OCI-LY7 (cell line): Measurements from ENCODE around the gene TMEM107. TPM values are rescaled to one million over a fixed set of nuclear protein-coding genes. Genes with fewer than 3 reads are reported as not detected.

Source experiments
- BruUV-seq: library from RNA; stranded (reverse); fragments of 400-500 nt; replicated peaks from 2 replicates; lab custom pipeline; 2021; lab: Mats Ljungman, UMichigan
- CTCF ChIA-PET: fragments of 300-600 bp; sonication (Branson Sonifier 250); formaldehyde crosslinking; loops from one replicate; lab custom pipeline; 2022; ENCODE audit warnings: antibody characterized with exemption; ENCODE audit not compliant: unreplicated experiment; lab: Charles Lee
- POLR2A ChIA-PET: fragments of 300-600 bp; sonication (Branson Sonifier 250); formaldehyde crosslinking; loops from one replicate; lab custom pipeline; 2022; ENCODE audit warnings: antibody characterized with exemption; lab: Charles Lee
- DNase-seq: peaks from one replicate; pipeline ENCODE4 v3.0.0-alpha.2; 2015; ENCODE audit warnings: low spot score
- H2AFZ ChIP-seq: fragments of 200-600 bp; sonication (generic), shearing (Covaris generic); 2 replicates; pipeline ENCODE4 v1.6.1; 2014; ENCODE audit warnings: mild to moderate bottlenecking, antibody characterized with exemption, low read length, moderate library complexity
- H3K27ac ChIP-seq: fragments of 200-600 bp; sonication (generic); 2 replicates; pipeline ENCODE4 v1.5.1; 2014; ENCODE audit warnings: mixed run types, low read depth, mild to moderate bottlenecking, moderate library complexity, low read length, inconsistent platforms; ENCODE audit not compliant: poor library complexity, severe bottlenecking
- H3K36me3 ChIP-seq: fragments of 200-600 bp; sonication (generic); 2 replicates; pipeline ENCODE4 v1.6.1; 2014; ENCODE audit warnings: mild to moderate bottlenecking, antibody characterized with exemption, low read length, moderate library complexity, mixed read lengths; ENCODE audit not compliant: insufficient read depth
- H3K4me1 ChIP-seq: fragments of 200-600 bp; sonication (generic); 2 replicates; pipeline ENCODE4 v1.5.1; 2014; ENCODE audit warnings: mild to moderate bottlenecking, low read length; ENCODE audit not compliant: insufficient read depth, poor library complexity, severe bottlenecking
- H3K4me2 ChIP-seq: fragments of 200-600 bp; sonication (generic); 2 replicates; pipeline ENCODE4 v1.6.1; 2014; ENCODE audit warnings: mild to moderate bottlenecking, low read length
- H3K4me3 ChIP-seq: fragments of 200-600 bp; sonication (generic); 2 replicates; pipeline ENCODE4 v1.5.1; 2014; ENCODE audit warnings: mild to moderate bottlenecking, low read depth, low read length; ENCODE audit not compliant: poor library complexity, severe bottlenecking
- H3K79me2 ChIP-seq: fragments of 200-600 bp; sonication (generic); 2 replicates; pipeline ENCODE4 v1.6.1; 2016; ENCODE audit warnings: low read depth, mild to moderate bottlenecking, low read length, moderate library complexity, mixed read lengths; ENCODE audit not compliant: insufficient read depth
- H3K9me2 ChIP-seq: fragments of 200-600 bp; sonication (generic); 2 replicates; pipeline ENCODE4 v1.6.1; 2016; ENCODE audit warnings: mild to moderate bottlenecking, low read length, mixed read lengths; ENCODE audit not compliant: insufficient read depth
- H3K9me3 ChIP-seq: fragments of 200-600 bp; sonication (generic); 2 replicates; pipeline ENCODE4 v1.6.1; 2014; ENCODE audit warnings: mild to moderate bottlenecking, mixed run types, low read length, mixed read lengths
- H4K20me1 ChIP-seq: fragments of 200-600 bp; sonication (generic); 2 replicates; pipeline ENCODE4 v1.6.1; 2014; ENCODE audit warnings: mild to moderate bottlenecking, antibody characterized with exemption, low read length, moderate library complexity, mixed read lengths; ENCODE audit not compliant: insufficient read depth
- EZH2phosphoT487 ChIP-seq: fragments of 200-600 bp; sonication (generic); IDR thresholded peaks from 2 replicates; pipeline ENCODE4 v1.6.1; 2018; ENCODE audit warnings: low read depth, borderline replicate concordance, mild to moderate bottlenecking, mixed run types, antibody characterized with exemption, low read length, moderate library complexity, mixed read lengths
- intact Hi-C: fragments of 100-400 bp; cut with micrococcal nuclease; formaldehyde crosslinking; loops from one replicate; pipeline ENCODE4 v1.10.0; 2022; ENCODE audit not compliant: unreplicated experiment
- total RNA-seq, 2 experiments: library from RNA; depleted of rRNA in 1 of 2; stranded (reverse); fragments of >200 nt in 1 of 2; shearing (Covaris generic) in 1 of 2; gene quantifications; 2 replicates each; pipeline ENCODE4 v1.2.3, GENCODE V29; 2014 to 2022
- TF ChIP-seq, protein P1 (sequence below): fragments of 200-600 bp; sonication (generic); conservative IDR thresholded peaks from 2 replicates; pipeline ENCODE4 v1.5.1; 2014; ENCODE audit warnings: mild to moderate bottlenecking, antibody characterized with exemption, low read length, moderate library complexity, mixed read lengths

Gene TMEM107
- total RNA-seq, 2 experiments from 2014 or later = 43.9 to 57.0 TPM

DNA sequence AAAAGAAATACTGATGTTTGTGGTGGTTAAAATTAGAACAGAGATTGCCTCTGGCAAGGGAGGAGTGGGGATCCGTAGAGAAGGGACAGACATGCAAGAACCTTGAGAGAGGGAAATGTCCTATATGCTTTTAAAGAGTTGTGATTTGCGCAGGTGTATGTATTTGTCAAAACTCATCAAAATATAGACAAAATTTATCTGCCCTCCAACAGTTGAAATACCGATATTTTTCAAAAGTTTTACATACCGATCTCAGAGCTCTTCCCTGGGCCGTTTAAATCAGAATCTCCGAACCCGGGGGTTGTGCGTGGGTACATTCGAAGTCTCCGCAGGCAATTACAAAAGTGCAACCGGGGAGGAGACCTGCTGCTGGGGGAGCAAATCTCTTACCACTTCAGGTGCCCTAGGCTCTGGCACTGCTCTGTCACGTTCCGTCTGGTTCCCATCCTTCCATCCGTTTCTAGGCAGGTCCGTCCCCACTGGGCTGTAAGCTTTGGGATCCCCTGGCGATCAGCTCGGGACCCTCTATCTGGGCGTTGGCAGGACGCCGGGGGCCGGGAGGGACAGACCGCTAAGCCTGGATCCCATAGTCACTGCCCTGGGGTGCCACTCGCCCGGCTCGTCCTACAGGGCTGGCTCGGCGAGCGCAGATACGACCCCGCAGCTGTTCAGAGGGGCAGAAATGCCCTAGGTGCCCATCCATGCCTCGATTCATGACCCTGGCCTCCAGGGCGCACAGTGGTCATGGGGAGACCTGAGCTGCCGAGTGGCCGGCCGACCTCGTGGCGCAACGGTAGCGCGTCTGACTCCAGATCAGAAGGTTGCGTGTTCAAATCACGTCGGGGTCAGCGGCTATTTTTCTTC, 9.6 kb upstream of the TMEM107 start:
- H3K4me1 ChIP-seq = peaks cover 20% of the 10 kb centered on the region

DNA sequence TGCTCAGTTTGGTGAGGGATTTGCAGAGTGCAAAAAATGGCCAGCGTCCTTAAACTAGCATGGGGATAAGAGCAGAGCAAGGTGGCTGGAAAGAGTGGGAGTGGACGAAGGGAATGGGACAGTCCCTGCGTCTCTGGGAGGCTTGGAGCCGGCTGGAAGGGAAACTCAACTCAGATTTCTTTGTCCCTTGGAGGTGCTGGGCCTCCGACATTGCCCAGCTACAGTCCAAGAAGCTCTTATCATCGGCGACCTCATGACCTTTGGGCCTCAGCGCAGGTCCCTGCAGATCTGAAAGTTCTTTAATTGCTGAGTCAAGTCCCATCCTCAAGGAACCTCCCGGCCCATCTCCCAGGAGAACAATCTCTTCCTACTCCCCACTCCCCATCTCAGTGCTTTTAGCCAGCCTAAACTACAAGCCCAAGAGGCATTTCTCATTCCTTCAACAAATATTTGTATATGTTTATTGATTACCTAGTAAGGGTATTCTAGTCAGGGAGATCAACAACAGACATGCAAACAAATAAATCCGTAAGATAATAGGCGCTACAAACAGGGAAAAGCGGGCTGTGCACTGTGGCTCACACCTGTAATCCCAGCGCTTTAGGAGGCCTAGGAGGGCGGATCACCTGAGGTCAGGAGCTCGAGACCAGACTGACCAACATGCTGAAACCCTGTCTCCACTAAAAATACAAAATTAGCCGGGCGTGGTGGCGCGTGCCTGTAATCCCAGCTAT, 985 bp upstream of the TMEM107 start:
- no TSS peak for BruUV-seq
- no peaks in the 10 kb centered on the region for H4K20me1 ChIP-seq
- H3K4me1 ChIP-seq = peaks cover 36% of the 10 kb centered on the region
- peaks cover 5% of the 10 kb centered on the region; the same call in 1 of the 2 replicates for H3K79me2 ChIP-seq
- DNase-seq = no peak
- peak overlapping the region; percentile 81 for H3K4me3 ChIP-seq
- ChIA-PET CTCF (no interaction called here), POLR2A (interaction anchor here (0.5 to 1.1 kb wide), 3 partner anchors 21 to 87 kb away, joined by 3 to 4 read pairs (median 3); no protein-coding TSS in a partner anchor)
- TF ChIP-seq EZH2phosphoT487 = no peak
- TF ChIP-seq, protein P1, sequence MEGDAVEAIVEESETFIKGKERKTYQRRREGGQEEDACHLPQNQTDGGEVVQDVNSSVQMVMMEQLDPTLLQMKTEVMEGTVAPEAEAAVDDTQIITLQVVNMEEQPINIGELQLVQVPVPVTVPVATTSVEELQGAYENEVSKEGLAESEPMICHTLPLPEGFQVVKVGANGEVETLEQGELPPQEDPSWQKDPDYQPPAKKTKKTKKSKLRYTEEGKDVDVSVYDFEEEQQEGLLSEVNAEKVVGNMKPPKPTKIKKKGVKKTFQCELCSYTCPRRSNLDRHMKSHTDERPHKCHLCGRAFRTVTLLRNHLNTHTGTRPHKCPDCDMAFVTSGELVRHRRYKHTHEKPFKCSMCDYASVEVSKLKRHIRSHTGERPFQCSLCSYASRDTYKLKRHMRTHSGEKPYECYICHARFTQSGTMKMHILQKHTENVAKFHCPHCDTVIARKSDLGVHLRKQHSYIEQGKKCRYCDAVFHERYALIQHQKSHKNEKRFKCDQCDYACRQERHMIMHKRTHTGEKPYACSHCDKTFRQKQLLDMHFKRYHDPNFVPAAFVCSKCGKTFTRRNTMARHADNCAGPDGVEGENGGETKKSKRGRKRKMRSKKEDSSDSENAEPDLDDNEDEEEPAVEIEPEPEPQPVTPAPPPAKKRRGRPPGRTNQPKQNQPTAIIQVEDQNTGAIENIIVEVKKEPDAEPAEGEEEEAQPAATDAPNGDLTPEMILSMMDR = no peak
- H3K27ac ChIP-seq = peak overlapping the region; percentile 91
- no peaks in the 10 kb centered on the region for H3K9me3 ChIP-seq
- peak overlapping the region; percentile 91 for H2AFZ ChIP-seq
- H3K9me2 ChIP-seq = no peaks in the 10 kb centered on the region
- H3K36me3 ChIP-seq = no peaks in the 10 kb centered on the region
- H3K4me2 ChIP-seq = peak overlapping the region; percentile 99
- intact Hi-C loops = no loop called here

More for the DNA sequence above, 9.6 kb upstream of the TMEM107 start:
- peak; percentile 80 for DNase-seq
- peak overlapping the region; percentile 83 for H3K4me3 ChIP-seq
- H3K79me2 ChIP-seq = peaks cover 11% of the 10 kb centered on the region; the same call in 1 of the 2 replicates
- no peaks in the 10 kb centered on the region for H3K9me2 ChIP-seq
- TF ChIP-seq, protein P1 = no peak
- no peak for TF ChIP-seq EZH2phosphoT487
- peaks cover 6% of the 10 kb centered on the region; the same call in 1 of the 2 replicates for H4K20me1 ChIP-seq
- CTCF ChIA-PET = interaction anchor here (0.6 kb wide), 1 partner anchor 24 kb away, joined by 3 read pairs; the partner anchor contains the start of gene AURKB
- intact Hi-C loops = loop anchor here (1.0 kb wide), 1 partner anchor 114 kb away; no protein-coding TSS in a partner anchor
- peak overlapping the region; percentile 91 for H3K4me2 ChIP-seq
- peak overlapping the region; percentile 92 for H3K27ac ChIP-seq
- H2AFZ ChIP-seq = peak overlapping the region; percentile 75; the same call in 1 of the 2 replicates
- BruUV-seq = no TSS peak
- H3K9me3 ChIP-seq = no peaks in the 10 kb centered on the region
- H3K36me3 ChIP-seq = no peaks in the 10 kb centered on the region
- POLR2A ChIA-PET = interaction anchor here (0.6 to 1.4 kb wide), 3 partner anchors 12 to 29 kb away, joined by 4 to 6 read pairs (median 4); no protein-coding TSS in a partner anchor
